A673 (cell line): ENCODE measurements around the gene DCAF15. TPM values are rescaled to one million over a fixed set of nuclear protein-coding genes. Genes with fewer than 3 reads are reported as not detected.

Experiments used
- BruUV-seq: library from RNA; stranded (reverse); fragments of 400-500 nt; replicated peaks from 2 replicates; lab custom pipeline; 2021; lab: Mats Ljungman, UMichigan
- CTCF ChIA-PET: fragments of 300-600 bp; sonication (Branson Sonifier 250); formaldehyde crosslinking; loops from one replicate; lab custom pipeline; 2022; ENCODE audit warnings: antibody characterized with exemption; lab: Charles Lee
- POLR2A ChIA-PET: fragments of 300-600 bp; sonication (Branson Sonifier 250); formaldehyde crosslinking; loops from one replicate; lab custom pipeline; 2022; ENCODE audit warnings: antibody characterized with exemption; ENCODE audit not compliant: low non-redundant PET; lab: Charles Lee
- DNase-seq: peaks from one replicate; pipeline ENCODE4 v3.0.0-alpha.2; 2015; ENCODE audit warnings: low spot score
- H3K27ac ChIP-seq: fragments of 200-600 bp; sonication (generic); 2 replicates; pipeline ENCODE4 v1.5.1; 2016; ENCODE audit warnings: mixed run types, low read depth, mild to moderate bottlenecking, mixed read lengths, antibody characterized with exemption, low read length; ENCODE audit not compliant: poor library complexity, severe bottlenecking
- H3K27me3 ChIP-seq: fragments of 200-600 bp; sonication (generic); replicated peaks from 2 replicates; pipeline ENCODE4 v1.6.1; 2017; ENCODE audit warnings: mixed run types, low read depth, mild to moderate bottlenecking, mixed read lengths, antibody characterized with exemption, low read length; ENCODE audit not compliant: insufficient read depth, poor library complexity
- H3K36me3 ChIP-seq: fragments of 200-600 bp; sonication (generic); 2 replicates; pipeline ENCODE4 v1.6.1; 2016; ENCODE audit warnings: mixed run types, mild to moderate bottlenecking, mixed read lengths, antibody characterized with exemption, low read length; ENCODE audit not compliant: insufficient read depth, poor library complexity, severe bottlenecking
- H3K4me1 ChIP-seq: fragments of 200-600 bp; sonication (generic); 2 replicates; pipeline ENCODE4 v1.6.1; 2017; ENCODE audit warnings: mixed run types, mild to moderate bottlenecking, mixed read lengths, antibody characterized with exemption, low read length; ENCODE audit not compliant: insufficient read depth, poor library complexity, severe bottlenecking
- H3K4me3 ChIP-seq: fragments of 200-600 bp; sonication (generic); 2 replicates; pipeline ENCODE4 v1.5.1; 2016; ENCODE audit warnings: low read depth, mixed run types, mild to moderate bottlenecking, mixed read lengths, low read length; ENCODE audit not compliant: poor library complexity, severe bottlenecking
- H3K9me3 ChIP-seq: fragments of 200-600 bp; sonication (generic); 2 replicates; pipeline ENCODE4 v1.6.1; 2016; ENCODE audit warnings: mixed run types, low read depth, mild to moderate bottlenecking, mixed read lengths, antibody characterized with exemption, low read length; ENCODE audit not compliant: poor library complexity, severe bottlenecking
- EZH2 ChIP-seq: fragments of 200-600 bp; sonication (generic); IDR thresholded peaks from 2 replicates; pipeline ENCODE4 v1.6.1; 2017; ENCODE audit warnings: borderline replicate concordance, low read depth, mild to moderate bottlenecking, mixed read lengths, antibody characterized with exemption, low read length; ENCODE audit not compliant: poor library complexity, severe bottlenecking
- intact Hi-C: fragments of 100-400 bp; cut with micrococcal nuclease; formaldehyde crosslinking; loops from one replicate; pipeline ENCODE4 v1.10.0; 2022; ENCODE audit not compliant: unreplicated experiment
- total RNA-seq: library from RNA; stranded (reverse); gene quantifications from 2 replicates; pipeline ENCODE4 v1.2.3, GENCODE V29; 2021
- TF ChIP-seq, protein P1 (sequence below): fragments of 300-800, 200-600 bp; sonication (generic); conservative IDR thresholded peaks from 2 replicates; pipeline ENCODE4 v1.5.1; 2017; ENCODE audit warnings: low read depth, mild to moderate bottlenecking, antibody characterized with exemption, low read length, moderate library complexity, mixed read lengths

The DCAF15 gene
- total RNA-seq, 1 experiment from 2014 or later = 65.4 TPM

DNA sequence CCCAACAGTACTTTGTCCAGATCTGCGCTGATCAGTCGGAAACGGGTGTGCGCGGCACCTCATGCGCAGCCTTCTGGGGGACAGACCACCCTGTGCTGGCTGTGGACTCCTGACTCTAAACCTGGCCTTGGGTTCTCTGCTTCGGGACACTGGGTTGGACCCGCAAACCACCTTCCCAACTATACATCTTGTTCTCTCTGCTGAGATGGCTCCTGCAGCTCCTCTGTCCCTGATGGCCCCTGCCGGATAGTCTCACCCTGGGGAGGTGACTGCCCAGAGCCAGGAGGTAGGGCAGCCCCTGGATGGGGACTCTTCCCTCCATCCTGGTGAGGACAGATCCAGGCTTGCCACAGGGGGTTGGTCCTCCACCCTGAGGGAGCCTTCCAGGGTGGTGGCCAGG, 30.5 kb downstream of the DCAF15 start:
- intact Hi-C loops = no loop called here
- BruUV-seq = no TSS peak
- H3K4me1 ChIP-seq = peaks cover 42% of the 10 kb centered on the region
- H3K4me3 ChIP-seq = no peak overlapping the region
- POLR2A ChIA-PET = no interaction called here
- CTCF ChIA-PET = no interaction called here
- H3K27me3 ChIP-seq = no peaks in the 10 kb centered on the region
- H3K36me3 ChIP-seq = no peaks in the 10 kb centered on the region
- TF ChIP-seq, protein P1, sequence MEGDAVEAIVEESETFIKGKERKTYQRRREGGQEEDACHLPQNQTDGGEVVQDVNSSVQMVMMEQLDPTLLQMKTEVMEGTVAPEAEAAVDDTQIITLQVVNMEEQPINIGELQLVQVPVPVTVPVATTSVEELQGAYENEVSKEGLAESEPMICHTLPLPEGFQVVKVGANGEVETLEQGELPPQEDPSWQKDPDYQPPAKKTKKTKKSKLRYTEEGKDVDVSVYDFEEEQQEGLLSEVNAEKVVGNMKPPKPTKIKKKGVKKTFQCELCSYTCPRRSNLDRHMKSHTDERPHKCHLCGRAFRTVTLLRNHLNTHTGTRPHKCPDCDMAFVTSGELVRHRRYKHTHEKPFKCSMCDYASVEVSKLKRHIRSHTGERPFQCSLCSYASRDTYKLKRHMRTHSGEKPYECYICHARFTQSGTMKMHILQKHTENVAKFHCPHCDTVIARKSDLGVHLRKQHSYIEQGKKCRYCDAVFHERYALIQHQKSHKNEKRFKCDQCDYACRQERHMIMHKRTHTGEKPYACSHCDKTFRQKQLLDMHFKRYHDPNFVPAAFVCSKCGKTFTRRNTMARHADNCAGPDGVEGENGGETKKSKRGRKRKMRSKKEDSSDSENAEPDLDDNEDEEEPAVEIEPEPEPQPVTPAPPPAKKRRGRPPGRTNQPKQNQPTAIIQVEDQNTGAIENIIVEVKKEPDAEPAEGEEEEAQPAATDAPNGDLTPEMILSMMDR = no peak
- no peak for TF ChIP-seq EZH2
- H3K9me3 ChIP-seq = no peaks in the 10 kb centered on the region
- no peak for DNase-seq
- no peak overlapping the region for H3K27ac ChIP-seq

DNA sequence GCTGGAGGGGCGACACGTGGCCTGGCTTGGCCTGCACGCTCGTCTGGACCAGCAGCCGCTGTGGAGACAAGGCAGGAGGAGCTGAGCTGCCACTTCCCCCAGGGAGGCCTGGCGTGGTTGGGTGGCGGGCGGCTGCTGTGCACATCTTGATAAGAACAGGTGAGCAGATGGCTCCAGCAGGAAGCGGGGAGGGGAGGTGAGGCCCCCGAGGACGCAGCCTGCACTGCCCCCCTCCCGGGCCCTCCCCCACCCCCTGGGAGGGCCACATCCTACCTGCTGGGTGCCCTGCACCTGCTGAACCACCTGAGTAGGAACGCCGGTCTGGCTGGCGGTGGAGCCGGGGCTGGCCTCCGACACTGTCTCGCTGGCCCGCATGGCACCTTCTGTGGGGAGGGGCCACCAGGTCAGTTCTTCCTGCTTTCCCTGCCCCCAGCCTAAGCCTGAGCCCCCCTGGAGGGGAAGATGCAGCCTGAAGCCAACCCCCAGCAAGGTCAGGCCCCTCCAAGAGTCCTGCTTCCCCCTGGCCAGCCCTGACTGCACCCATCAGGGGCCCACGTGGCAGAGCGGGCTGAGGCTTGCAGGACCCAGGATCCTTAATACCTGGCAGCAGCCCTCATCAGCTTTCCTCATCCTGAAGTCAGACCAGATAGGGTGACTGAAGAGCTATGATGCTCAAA, 31.0 kb downstream of the DCAF15 start:
- POLR2A ChIA-PET = no interaction called here
- no peak for TF ChIP-seq EZH2
- Histone ChIP-seq H3K36me3 (no peaks in the 10 kb centered on the region), H3K27me3 (no peaks in the 10 kb centered on the region), H3K4me1 (peaks cover 36% of the 10 kb centered on the region), H3K4me3 (no peak overlapping the region), H3K27ac (no peak overlapping the region), H3K9me3 (no peaks in the 10 kb centered on the region)
- BruUV-seq = no TSS peak
- CTCF ChIA-PET = interaction anchor here (0.5 kb wide), 1 partner anchor 47 kb away, joined by 3 read pairs; no protein-coding TSS in a partner anchor
- intact Hi-C loops = no loop called here
- DNase-seq = no peak

DNA sequence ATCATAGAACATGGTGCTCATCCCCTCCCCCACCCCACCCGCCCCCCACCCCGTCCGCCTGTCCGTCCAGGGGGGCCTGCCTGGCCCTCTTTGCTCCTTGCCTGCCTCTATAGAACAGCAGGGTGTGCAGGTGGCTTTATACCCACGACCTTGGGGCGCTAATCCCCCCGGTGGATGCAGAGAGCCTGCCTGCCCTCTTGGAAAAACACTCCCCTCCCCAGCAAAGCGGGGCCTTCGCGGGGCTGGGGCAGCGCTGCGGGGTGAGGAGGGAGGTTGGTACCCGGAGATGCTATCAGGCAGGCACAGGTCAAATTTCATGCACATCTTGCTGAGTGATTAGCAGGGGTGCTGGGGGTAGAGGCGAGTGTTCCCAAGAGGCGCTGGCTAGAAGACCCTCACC, 31.9 kb downstream of the DCAF15 start:
- ChIA-PET CTCF (no interaction called here), POLR2A (no interaction called here)
- BruUV-seq = no TSS peak
- TF ChIP-seq, protein P1 = no peak
- no peak for TF ChIP-seq EZH2
- H3K4me1 ChIP-seq = peaks cover 31% of the 10 kb centered on the region
- H3K9me3 ChIP-seq = no peaks in the 10 kb centered on the region
- no peak overlapping the region for H3K27ac ChIP-seq
- DNase-seq = no peak
- H3K36me3 ChIP-seq = no peaks in the 10 kb centered on the region
- no peaks in the 10 kb centered on the region for H3K27me3 ChIP-seq
- no peak overlapping the region for H3K4me3 ChIP-seq
- intact Hi-C loops = no loop called here
